NCI-H510A treated with DMSO at 0.1 percent for 48 hours (cell line): ENCODE data around the gene TP53I11.
A peak's percentile ranks its signal among the peaks of the same experiment; 100 is the strongest.

Experiments used
- DNase-seq: peaks from one replicate; lab custom pipeline; 2025; lab: John Stamatoyannopoulos, UW

TP53I11 gene

DNA sequence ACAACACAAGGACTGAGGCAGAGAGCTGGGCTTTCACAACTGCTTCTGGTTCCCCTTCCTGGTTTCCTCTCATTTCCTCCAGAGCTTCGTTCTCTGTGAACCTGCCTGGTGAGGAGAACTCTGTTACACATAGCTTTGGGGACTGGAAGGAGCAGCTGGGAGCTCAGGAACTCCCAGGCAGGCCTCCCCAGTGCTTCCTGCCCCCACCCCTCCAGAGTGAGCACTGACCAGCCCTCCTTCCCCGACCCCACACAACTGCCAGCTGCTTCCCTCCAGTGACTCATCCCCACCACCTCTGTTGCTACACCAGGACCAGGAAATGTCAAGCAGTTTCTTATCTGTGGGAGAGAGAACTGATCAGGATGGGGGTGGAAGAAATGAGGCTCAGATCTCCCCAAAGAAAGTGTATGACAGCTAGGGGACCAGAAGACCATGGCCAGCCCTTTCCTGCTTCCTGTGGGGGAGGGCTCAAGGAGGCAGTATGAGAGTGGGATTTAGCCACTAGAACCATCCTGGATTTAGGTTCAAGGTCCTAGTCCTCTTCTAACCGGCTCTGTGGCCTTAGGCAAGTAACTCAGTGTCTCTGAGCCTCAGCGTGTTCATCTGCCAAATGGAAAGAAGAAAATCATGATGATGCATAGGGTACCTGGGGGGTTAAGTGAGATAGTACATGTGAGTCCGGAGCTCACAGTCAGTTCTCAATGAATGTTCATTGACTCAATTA is 4.5 kb upstream of the TP53I11 start:
- no peak for DNase-seq

DNA sequence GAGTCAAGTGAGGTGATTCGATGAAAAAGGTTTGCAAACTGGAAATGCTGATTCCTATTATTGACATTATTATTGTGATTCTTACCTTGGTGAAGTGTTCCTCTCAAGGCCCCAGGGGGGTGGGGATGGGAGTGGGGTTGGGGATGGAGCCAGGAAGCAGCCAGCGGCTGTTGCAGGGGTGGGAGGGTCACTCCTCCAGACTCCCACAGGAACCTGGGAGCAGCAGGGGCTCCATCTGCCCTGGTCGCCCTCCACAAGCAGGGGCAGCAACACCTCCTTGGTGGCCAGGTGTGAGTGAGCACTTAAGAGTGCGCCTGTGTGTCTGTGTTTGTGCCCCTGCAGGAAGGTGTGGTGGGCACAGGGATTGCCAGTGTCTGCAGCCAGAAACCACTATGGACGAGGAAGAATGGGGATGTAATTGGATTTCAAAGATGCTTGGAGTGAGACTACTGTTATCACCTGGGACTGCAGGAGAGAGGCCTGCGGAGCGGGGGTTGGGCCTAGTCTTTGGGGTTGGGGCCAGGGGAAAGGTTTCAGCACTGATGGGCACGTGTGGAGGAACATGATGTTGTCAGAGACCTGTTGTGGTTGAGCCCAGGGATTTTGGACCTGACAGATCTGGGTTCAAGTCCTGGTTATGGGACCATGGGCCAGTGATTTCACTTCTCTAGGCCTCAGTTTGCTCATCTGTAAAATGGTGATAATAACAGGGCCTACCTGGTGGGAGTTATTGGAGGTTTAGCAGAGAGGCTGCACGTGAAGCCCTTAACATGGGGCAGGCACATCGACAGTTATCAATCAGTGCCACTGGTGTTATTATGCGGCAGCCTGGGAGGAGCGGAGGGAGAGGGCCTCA is 3.6 kb upstream of the TP53I11 start:
- no peak for DNase-seq

DNA sequence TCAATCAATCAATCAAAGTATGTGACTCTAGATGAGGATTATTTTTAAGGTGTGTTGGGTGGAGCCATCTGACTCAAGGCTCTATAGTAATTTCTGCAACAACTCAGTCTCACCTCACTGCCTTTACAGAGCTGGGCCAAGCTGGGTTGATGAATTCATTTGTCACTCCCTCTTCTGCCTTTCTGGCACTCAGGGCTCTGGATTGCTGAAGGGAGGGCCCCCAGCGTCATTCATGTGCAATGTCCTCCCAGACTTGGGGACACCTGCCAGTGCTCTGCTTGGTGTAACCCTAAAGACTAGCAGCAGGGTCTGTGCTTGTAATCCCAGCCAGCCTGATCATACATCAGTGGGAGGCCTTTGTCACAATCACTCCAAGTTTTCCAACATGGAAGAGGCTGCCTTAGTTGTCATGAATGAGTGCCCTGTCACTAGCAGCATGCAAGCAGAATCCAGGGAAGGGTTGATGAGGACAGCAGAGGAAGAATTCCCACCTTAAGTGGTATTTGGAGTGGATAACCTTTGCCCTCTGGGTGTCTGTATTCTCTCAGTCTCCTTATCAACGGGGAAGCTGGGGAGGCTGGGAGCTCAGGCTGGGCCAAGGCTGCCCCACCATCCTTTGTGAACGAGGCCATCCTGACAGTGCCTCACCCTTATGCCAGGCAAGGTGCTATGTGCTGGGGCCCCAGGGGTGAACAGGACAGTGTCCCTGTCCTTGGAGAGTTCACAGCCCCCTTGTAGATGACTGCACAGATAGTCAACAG is 2.0 kb upstream of the TP53I11 start:
- no peak for DNase-seq

DNA sequence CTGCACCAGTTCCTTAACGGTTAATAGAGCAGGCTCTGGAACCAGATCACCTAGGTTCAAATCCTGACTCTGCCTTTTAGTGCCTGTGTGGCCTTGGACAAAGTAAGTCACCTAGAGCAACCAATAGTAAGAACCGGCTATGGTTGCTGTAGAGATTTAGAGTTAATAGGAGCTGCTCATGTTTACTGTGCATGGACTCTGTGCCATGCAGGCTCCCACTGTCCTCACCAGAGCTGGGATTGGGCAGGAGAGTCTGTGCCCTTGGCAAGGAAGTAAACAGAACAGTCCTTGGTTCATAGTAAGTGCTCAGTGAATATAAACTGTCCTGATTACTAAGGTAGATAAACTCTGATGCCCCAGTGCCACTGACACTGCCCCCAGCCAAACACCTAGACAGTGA is 1.4 kb upstream of the TP53I11 start:
- DNase-seq: no peak

DNA sequence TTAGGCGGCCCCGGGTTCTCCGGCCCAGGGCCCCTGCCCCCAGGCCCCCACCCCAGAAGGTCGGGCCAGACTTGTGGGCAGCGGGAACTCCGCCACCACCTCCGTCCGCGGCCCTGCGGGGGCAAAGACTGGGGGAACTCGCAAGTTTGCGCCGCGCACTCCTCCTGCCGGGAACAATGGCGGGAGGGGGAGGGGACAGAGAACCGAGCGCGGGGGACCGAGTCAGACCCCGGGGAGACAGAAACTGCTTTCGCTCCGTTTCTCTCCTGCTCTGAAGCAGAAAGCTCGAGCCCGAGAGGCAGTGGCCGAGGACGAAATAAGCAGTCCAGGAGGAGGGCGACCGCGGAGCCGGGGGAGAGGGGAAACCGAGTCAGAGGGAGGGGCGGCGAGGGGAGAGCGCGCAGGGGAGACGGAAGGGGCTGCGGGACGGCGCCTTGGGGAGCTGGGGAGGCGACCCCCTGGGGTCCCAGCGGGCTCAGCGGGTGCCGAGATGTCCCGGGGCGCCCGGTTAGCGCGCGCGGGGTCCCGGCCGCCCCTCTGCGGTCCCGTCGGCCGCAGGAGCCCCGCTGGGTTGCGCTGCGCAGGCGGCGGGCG is 555 bp downstream of the TP53I11 start:
- DNase-seq: no peak

DNA sequence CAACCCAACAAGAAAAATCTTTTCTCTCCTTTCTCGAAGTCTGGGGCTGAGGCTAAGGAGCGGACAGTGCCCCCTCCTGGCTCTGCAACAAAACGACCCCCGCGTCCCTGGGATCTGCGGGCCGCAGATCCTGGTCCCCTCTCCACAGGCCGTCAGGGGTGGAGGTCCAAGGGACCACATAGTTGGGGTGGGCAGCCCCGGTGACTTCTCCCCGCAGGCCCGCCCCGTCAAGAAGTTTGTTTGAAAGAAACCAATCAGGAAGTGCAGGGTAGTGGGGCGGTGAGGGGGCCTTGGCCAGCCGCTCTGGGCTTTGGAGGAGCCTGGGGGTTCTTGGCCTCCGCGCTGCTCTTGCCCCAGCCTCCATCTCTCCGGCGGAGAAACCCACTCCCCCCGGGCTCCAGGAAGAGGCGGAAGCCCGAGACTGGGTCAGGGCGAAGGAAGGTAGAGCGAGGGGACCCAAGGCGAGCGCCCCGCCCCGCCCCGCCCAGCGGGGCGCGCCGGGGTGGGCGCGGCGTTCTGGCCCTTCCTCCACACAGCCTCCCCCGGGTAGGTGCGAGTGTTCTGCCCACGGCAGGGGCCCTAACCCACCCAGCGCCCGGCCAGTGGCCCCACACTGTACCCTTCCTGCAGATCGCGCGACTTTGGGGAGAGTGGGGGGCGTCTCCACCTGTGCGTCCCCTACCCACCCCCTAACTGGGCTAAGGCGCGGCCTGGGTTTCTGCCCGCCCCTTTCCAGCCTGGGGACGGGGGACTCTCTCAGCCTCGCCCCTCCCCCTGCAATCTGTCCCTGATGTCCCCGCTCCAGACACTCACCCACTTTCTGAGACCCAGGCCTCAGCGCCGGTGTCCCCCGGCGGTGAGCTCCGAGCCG is 1.3 kb downstream of the TP53I11 start:
- DNase-seq: peak; percentile 11

DNA sequence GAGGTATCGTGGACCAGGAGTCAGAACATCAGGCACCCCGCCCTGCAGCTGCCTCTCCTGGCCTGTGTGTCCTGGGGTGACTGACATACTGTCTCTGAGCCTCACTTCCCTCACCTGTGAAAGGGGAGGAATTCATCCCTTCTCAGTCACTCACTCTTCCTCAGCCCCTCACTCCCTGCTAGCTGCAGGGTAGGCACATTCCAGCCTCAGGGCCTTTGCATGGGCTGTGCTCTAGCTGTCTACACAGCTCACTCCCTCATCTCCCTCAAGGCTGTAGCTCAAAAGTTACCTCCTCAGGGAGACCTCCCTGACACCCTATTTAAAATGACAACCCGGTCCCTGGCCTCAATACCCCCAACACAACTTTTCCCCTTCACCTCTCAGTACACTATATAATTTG is 2.5 kb downstream of the TP53I11 start:
- no peak for DNase-seq

DNA sequence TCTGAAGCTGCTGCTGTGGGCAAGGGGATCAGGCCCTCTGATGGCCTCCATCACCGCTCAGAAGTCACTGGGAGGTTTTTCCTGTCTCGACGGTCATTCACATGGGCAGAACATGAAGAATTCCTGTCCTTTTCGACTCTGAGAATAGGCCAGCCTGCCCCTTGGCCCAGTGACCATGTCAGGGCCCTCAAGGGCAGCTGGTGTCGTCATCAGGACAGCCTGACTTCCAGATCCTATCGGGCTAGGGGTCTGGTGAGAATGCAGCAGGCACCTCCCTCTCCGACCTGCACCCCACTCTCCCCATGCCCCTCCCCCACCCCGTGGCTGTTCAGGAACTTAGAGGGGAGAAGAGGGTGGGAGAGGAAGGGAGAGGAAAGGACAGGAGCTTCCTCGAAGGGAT is 3.6 kb downstream of the TP53I11 start:
- DNase-seq: no peak

DNA sequence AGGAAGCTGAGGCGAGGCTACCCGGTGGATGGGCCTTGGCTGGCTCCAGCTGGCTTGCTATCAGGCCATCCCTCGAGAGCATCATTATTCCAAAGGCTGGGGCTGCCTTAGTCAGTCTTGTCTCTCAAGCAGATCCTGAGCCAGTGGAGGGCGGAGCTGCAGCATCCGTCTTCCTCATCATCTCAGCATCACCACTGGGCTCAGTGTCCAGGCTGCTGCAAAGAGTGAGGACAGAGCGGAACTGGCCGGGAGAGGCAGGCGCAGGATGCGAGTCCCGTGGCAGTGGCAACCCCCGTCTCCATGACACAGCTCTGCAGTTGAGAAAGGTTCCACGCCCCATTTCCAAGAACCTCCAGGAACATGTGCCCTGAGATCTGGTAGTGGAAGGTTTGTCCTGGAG is 4.4 kb downstream of the TP53I11 start:
- DNase-seq: no peak

DNA sequence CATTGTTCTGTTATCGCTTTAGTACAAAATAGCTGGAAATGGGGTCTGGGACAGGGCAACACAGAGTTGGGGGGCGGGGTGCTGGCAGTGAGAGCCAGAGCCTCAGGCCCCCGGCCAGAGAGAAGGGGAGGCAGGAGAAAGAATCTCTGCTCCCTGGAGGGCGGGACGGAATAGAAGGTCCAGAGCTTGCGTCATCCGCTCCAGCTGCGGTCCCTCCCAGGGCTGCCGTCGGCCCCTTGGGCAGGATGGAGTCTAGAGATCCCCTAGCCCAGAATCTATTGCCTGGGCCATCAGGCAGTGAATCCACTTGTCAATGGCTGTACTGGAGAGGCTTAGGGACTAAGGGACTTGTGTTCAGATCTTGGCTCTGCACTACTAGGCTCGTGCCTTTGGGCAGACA is 5.0 kb downstream of the TP53I11 start:
- DNase-seq: no peak

DNA sequence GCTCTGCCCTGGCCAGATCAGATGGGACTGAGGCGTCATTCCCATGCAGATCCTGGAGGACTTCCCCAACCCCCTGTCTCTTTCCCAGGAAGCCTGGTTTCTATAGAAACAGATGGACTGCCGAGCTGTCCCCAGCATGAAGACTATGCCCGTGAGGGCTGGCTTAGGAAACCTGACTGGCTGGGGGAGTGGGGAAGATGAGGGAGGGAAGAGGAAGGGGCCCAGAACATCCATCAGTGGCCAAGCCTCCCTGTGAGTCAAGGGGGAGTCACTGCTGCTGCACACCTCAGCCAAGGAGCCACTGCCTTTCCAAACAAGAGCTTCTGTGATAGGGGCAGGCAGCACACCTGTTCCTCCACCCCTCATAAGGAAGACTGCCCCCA is 5.8 kb downstream of the TP53I11 start:
- no peak for DNase-seq

DNA sequence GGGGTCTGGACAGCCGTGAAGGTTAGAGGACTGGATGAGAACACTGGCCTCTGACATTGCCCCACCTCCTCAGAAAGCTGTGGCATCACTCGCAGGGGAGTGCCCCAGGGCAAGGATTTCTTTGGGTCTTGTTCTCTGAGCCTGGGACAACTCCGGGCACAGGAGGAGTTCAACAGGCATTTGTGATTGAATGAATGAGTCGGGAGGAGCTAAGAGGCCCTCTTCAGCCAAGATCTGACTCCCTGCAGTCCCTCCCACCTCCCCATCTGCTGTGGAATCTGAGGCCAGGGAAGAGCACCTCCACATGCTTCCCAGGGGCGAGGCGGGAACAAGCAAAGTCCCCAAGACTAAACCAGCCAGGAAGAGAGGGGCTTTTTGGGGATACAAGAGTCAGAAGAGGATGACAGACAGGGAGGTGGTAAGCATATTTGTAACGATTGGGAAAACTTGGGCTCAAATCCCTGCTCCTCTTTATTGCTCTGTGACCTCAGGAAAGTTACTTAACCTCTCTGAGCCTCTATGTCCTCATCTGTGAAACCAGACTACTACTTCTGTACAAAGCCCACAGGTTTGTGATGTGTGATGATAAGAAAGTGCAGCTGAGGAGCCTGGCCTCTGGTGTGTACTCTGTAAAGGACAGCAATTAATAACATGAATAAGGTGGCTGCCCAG is 6.4 kb downstream of the TP53I11 start:
- no peak for DNase-seq

DNA sequence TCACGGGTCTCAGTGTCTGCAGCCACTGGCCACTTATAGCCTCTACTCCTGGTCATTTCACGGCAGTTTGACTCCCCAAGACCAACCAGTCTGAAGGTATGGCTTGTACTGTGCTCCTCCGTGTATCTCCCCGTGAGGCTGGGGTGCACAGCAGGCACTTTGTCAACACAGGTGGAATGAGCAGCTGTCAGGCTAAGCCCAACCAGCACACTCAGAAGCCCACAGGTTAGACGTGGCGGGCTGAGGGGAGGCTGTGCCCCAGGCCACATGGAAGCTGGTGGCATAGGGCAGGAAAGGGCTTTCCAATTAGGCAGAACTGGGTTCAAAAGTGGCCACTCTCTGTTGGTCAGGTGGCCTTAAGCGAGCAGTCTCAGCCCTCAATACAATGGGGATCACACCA is 7.0 kb downstream of the TP53I11 start:
- DNase-seq: no peak

DNA sequence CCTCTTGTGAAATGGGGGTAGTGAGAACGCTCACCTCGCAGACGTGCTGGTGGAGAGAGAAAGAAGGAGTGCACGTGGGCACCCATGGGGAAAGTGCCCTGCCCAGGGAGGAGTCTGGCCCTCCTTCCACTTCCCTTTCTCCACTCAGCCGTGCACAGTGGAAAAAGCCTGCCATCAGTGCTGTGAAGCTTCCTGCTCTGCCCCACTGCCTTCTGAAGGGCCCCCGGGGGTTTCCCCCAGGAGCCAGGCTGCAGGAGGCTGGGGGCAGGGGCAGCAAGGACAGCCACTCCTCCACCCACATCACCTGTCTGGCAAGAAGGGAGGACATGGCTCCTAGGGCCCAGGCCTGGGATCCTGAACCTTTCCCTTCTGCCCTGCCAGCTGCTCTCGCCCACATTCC is 7.6 kb downstream of the TP53I11 start:
- DNase-seq: no peak

DNA sequence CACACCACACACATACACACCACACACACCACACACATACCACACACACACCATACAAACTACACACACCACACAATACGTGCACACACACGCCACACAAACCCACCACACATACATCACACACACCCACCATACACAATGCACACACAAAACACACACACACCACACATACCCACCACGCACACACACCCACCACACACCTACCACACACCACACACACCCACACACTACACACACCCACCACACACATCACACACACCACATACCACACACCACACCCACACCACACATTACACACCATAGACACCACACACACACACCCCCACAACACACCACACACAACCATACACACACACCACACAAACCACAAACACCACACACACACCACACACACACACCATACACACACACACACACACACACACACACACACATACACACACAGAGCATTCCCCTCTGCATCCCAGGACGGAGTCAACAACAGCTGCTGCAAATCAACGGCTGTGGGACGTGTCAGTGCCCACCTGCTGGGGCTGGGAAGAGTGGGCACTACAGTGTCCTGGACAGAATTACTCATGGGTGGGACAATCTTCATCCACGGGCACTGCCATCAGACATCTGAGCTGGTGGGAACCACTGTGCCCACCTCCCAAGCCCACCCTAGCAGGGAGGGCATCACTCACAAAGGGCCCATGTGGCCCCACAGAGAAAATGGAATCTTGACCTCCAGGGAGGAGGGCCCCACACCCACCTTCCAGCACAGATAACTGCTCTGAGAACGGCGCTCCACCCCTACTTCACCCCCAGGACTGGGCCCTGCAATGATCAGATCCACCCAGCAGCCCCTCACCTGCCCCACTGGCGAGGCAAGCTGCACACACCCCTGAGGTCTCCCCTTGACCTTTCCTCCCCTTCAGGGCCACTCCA is 8.4 kb downstream of the TP53I11 start:
- DNase-seq: no peak

DNA sequence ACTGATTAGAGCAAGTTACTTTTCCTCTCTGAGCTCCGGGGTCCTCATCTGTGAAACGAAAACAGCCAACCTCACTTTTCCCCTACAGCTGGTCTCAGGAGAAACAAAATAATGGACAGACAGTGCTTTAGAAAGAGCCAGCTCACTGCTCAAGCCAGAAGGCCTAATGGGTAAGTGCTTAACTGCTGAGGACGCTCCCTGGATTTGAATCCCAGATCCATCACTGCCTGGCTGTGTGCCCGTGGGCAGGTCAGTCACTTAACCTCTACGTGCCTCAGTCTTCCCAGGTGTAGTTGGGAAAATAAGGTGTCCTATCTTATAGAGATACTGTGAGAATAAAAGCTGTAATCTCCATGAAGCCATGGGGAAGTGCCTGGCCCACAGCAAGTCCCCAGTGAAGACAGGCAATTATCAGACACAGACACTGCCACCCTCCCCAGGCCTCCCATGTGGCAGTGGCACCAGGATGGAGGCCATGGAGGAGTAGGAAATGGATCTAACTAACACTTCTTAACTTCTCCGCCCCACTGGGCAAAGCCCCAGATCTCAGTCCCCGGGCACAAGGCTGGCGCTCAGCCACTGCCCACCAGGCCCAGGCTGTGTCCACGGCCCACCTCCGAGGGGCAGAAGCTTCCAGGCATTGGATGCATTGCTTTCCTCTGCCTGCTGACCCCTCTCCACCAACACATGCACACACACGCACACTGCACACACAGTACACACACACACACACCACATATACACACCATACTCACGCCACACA is 9.2 kb downstream of the TP53I11 start:
- no peak for DNase-seq

DNA sequence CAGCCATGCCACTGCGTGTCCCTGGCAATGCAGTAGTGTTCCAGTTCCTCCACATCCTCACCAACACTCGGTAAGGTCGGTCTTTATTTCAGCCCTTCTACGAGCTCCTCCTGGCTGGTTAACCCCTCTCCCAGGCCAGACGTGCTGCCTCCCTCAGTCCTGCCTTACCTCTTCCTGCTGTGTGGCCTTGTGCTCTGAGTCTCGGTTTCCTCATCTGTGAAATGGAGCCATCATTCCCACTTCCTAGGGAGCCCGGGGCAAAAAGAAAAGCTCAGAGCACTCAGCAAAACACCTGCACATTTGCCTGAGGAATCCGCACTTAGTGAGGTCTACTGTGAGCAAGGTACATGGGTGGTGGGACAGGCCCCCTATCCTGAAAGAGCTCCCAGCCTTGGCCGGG is 9.8 kb downstream of the TP53I11 start:
- DNase-seq: no peak

DNA sequence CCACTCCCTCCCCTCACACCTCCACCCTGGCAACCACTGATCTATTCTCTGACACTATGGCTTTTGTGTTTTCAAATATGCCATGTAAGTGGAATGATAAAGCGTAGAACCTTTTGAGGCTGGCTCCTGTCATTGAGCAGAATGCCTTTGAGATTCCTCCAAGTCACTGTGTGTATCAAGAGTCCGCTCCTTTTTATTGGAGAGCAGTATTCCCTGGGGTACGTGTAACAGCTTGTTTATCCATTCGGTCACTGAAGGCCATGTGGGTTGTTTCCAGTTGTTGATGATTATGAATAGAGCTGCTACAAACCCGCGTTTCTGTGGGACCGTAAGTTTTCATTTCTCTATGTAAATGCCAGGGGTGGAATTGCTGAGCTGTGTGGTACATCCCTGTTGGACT is 10.3 kb downstream of the TP53I11 start:
- DNase-seq: no peak
